Fibroblast of lung (primary cell): ENCODE data around the gene CNTN4. TPM values are rescaled to one million over a fixed set of nuclear protein-coding genes. Genes with fewer than 3 reads are reported as not detected.

ENCODE experiments used
- DNase-seq, 2 donors: peaks; one replicate each; pipeline versions ENCODE4 v3.0.0 to v3.0.0-alpha.2; 2010; ENCODE audit warnings: low read depth in 2 of 2
- H2AFZ ChIP-seq: 2 replicates; pipeline ENCODE4 v1.5.1; 2012; ENCODE audit warnings: low read length, control low read depth, inconsistent platforms
- H3K27ac ChIP-seq: 2 replicates; pipeline ENCODE4 v1.5.1; 2011; ENCODE audit warnings: low read length, control low read depth; ENCODE audit not compliant: insufficient read depth
- H3K27me3 ChIP-seq: 2 replicates; pipeline ENCODE4 v1.5.1; 2011; ENCODE audit warnings: mild to moderate bottlenecking, low read length; ENCODE audit not compliant: control insufficient read depth, insufficient read depth
- H3K36me3 ChIP-seq: 2 replicates; pipeline ENCODE4 v1.5.1; 2011; ENCODE audit warnings: low read length; ENCODE audit not compliant: control insufficient read depth, insufficient read depth
- H3K4me1 ChIP-seq: 2 replicates; pipeline ENCODE4 v1.5.1; 2011; ENCODE audit warnings: low read length; ENCODE audit not compliant: control insufficient read depth, insufficient read depth; ENCODE audit errors: extremely low read depth
- H3K4me2 ChIP-seq: 2 replicates; pipeline ENCODE4 v1.5.1; 2011; ENCODE audit warnings: low read length, control low read depth; ENCODE audit not compliant: insufficient read depth; ENCODE audit errors: extremely low read depth
- H3K4me3 ChIP-seq, 4 experiments: fragments of 200-600 bp in 1 of 4; sonication (generic) in 1 of 4; replicated peaks in 1 of 4; 2 replicates each; pipeline ENCODE4 v1.5.1; 2011 to 2016; ENCODE audit warnings: low read length in 4 of 4, low read depth in 3 of 4, mild to moderate bottlenecking in 3 of 4, control low read depth in 2 of 4, inconsistent platforms in 1 of 4, mixed read lengths in 1 of 4; ENCODE audit not compliant: insufficient read depth in 1 of 4; ENCODE audit errors: control extremely low read depth in 1 of 4
- H3K79me2 ChIP-seq: 2 replicates; pipeline ENCODE4 v1.5.1; 2012; ENCODE audit warnings: mild to moderate bottlenecking, low read length, inconsistent platforms; ENCODE audit not compliant: control insufficient read depth, insufficient read depth
- H3K9ac ChIP-seq: 2 replicates; pipeline ENCODE4 v1.5.1; 2011; ENCODE audit warnings: mild to moderate bottlenecking, low read length, control low read depth; ENCODE audit not compliant: insufficient read depth
- H3K9me3 ChIP-seq: 2 replicates; pipeline ENCODE4 v1.5.1; 2012; ENCODE audit warnings: low read depth, low read length; ENCODE audit not compliant: control insufficient read depth, insufficient read depth
- H4K20me1 ChIP-seq: 2 replicates; pipeline ENCODE4 v1.5.1; 2011; ENCODE audit warnings: low read length; ENCODE audit not compliant: control insufficient read depth, insufficient read depth; ENCODE audit errors: extremely low read depth
- CTCF ChIP-seq, 2 donors: IDR thresholded peaks in 1 of 2; conservative IDR thresholded peaks in 1 of 2; 1 replicate in 1 of 2; 2 replicates in 1 of 2; pipeline ENCODE4 v1.5.1; 2011 to 2012; ENCODE audit warnings: low read length in 2 of 2, control low read depth in 1 of 2, inconsistent platforms in 1 of 2, low read depth in 1 of 2, mild to moderate bottlenecking in 1 of 2
- EZH2 ChIP-seq: IDR thresholded peaks from 2 replicates; pipeline ENCODE4 v1.5.1; 2012; ENCODE audit warnings: low read length, control low read depth, mild to moderate bottlenecking; ENCODE audit errors: missing control alignments
- polyA plus RNA-seq, 2 donors: library from polyadenylated mRNA; depleted of rRNA in 1 of 2; stranded (reverse) in 1 of 2; unstranded in 1 of 2; fragments of >200 nt; gene quantifications; 2 replicates each; pipeline ENCODE4 v1.2.1, GENCODE V29; 2011 to 2012; ENCODE audit warnings: missing spikeins in 1 of 2
- total RNA-seq: library from RNA; depleted of rRNA; stranded (reverse); fragments of >200 nt; gene quantifications from 2 replicates; pipeline ENCODE4 v1.2.1, GENCODE V29; 2014

CNTN4 gene
- total and polyA plus RNA-seq, 2 donors (not counting 1 experiment from before 2014, with no cell fraction given) = 0.17 to 0.69 TPM

GRCh38 chr3:3065876-3066275 lies 967.2 kb downstream of the CNTN4 start:
- Histone ChIP-seq H3K27ac (no peak overlapping the region), H3K27me3 (no peaks in the 10 kb centered on the region), H3K4me1 (no peaks in the 10 kb centered on the region), H3K9ac (no peak overlapping the region), H3K4me3 (no peak overlapping the region), H3K9me3 (no peaks in the 10 kb centered on the region), H3K4me2 (no peak overlapping the region), H2AFZ (no peak overlapping the region), H3K79me2 (no peaks in the 10 kb centered on the region), H4K20me1 (no peaks in the 10 kb centered on the region), H3K36me3 (no peaks in the 10 kb centered on the region)
- TF ChIP-seq CTCF (conservative IDR thresholded peaks at IDR 0.05 in 1 of 2, IDR thresholded peaks at IDR 0.05 in 1 of 2; ENCODE audit: low read depth in 1 of 2, low read length in 2 of 2) = no peak
- DNase-seq = peak in 1 of 2 donors; percentile 69

- no peaks in the 10 kb centered on the region for H4K20me1 ChIP-seq
- no peaks in the 10 kb centered on the region for H3K36me3 ChIP-seq
- no peak overlapping the region for H3K4me2 ChIP-seq
- no peak for TF ChIP-seq CTCF (conservative IDR thresholded peaks at IDR 0.05 in 1 of 2, IDR thresholded peaks at IDR 0.05 in 1 of 2; ENCODE audit: low read depth in 1 of 2, low read length in 2 of 2)
- no peak for TF ChIP-seq EZH2
- no peak overlapping the region for H3K9ac ChIP-seq
- no peaks in the 10 kb centered on the region for H3K4me1 ChIP-seq
- H3K27ac ChIP-seq = no peak overlapping the region
- H3K27me3 ChIP-seq = no peaks in the 10 kb centered on the region
- H2AFZ ChIP-seq = no peak overlapping the region
- DNase-seq = no peak
- no peaks in the 10 kb centered on the region for H3K9me3 ChIP-seq
- no peaks in the 10 kb centered on the region for H3K79me2 ChIP-seq
- H3K4me3 ChIP-seq = no peak overlapping the region
Observed at GRCh38 chr3:3066378-3066777, 967.7 kb downstream of the CNTN4 start.

- Histone ChIP-seq H2AFZ (no peak overlapping the region), H3K9me3 (no peaks in the 10 kb centered on the region), H3K79me2 (no peaks in the 10 kb centered on the region), H3K36me3 (no peaks in the 10 kb centered on the region), H3K27me3 (no peaks in the 10 kb centered on the region), H3K9ac (no peak overlapping the region), H3K27ac (no peak overlapping the region), H4K20me1 (no peaks in the 10 kb centered on the region), H3K4me2 (no peak overlapping the region), H3K4me1 (no peaks in the 10 kb centered on the region), H3K4me3 (no peak overlapping the region)
- no peak for DNase-seq
- no peak for TF ChIP-seq CTCF (conservative IDR thresholded peaks at IDR 0.05 in 1 of 2, IDR thresholded peaks at IDR 0.05 in 1 of 2; ENCODE audit: low read depth in 1 of 2, low read length in 2 of 2)
- TF ChIP-seq EZH2 = no peak
Observed at GRCh38 chr3:3066910-3067309, 968.2 kb downstream of the CNTN4 start.
